GM12891 (cell line): ENCODE measurements around the gene DUSP2. TPM values are rescaled to one million over a fixed set of nuclear protein-coding genes. Genes with fewer than 3 reads are reported as not detected.

Source experiments
- DNase-seq: peaks from one replicate; pipeline ENCODE4 v3.0.0; 2011; ENCODE audit warnings: low spot score; ENCODE audit not compliant: insufficient read length
- FAIRE-seq: peaks from 2 replicates; lab custom pipeline; 2011; peaks lifted over from hg19 to GRCh38; lab: Jason Lieb, UNC
- PAX5 ChIP-seq: IDR thresholded peaks from 2 replicates; pipeline ENCODE4 v1.6.1; 2011; ENCODE audit warnings: low read length, moderate library complexity, mild to moderate bottlenecking; ENCODE audit not compliant: insufficient read depth, severe bottlenecking
- POLR2A ChIP-seq: IDR thresholded peaks from 2 replicates; pipeline ENCODE4 v1.6.1; 2011; ENCODE audit warnings: low read depth, low read length, control low read depth
- POLR2AphosphoS5 ChIP-seq: IDR thresholded peaks from 2 replicates; pipeline ENCODE4 v1.6.1; 2011; ENCODE audit warnings: low read depth, low read length, control low read depth
- POU2F2 ChIP-seq: IDR thresholded peaks from 2 replicates; pipeline ENCODE4 v1.6.1; 2011; ENCODE audit warnings: low read depth, mild to moderate bottlenecking, control low read depth, low read length, moderate library complexity
- SPI1 ChIP-seq: IDR thresholded peaks from 2 replicates; pipeline ENCODE4 v1.6.1; 2011; ENCODE audit warnings: low read depth, low read length, control low read depth
- TAF1 ChIP-seq: IDR thresholded peaks from 2 replicates; pipeline ENCODE4 v1.6.1; 2011; ENCODE audit warnings: low read depth, low read length, control low read depth
- polyA plus RNA-seq: library from polyadenylated mRNA; unstranded; fragments of >200 nt; gene quantifications from one replicate; pipeline ENCODE4 v1.2.1, GENCODE V29; 2012; ENCODE audit warnings: low read depth, missing spikeins, inconsistent platforms; ENCODE audit not compliant: missing spikeins

The DUSP2 gene, protein sequence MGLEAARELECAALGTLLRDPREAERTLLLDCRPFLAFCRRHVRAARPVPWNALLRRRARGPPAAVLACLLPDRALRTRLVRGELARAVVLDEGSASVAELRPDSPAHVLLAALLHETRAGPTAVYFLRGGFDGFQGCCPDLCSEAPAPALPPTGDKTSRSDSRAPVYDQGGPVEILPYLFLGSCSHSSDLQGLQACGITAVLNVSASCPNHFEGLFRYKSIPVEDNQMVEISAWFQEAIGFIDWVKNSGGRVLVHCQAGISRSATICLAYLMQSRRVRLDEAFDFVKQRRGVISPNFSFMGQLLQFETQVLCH
- polyA plus RNA-seq: 84.2 TPM

DNA sequence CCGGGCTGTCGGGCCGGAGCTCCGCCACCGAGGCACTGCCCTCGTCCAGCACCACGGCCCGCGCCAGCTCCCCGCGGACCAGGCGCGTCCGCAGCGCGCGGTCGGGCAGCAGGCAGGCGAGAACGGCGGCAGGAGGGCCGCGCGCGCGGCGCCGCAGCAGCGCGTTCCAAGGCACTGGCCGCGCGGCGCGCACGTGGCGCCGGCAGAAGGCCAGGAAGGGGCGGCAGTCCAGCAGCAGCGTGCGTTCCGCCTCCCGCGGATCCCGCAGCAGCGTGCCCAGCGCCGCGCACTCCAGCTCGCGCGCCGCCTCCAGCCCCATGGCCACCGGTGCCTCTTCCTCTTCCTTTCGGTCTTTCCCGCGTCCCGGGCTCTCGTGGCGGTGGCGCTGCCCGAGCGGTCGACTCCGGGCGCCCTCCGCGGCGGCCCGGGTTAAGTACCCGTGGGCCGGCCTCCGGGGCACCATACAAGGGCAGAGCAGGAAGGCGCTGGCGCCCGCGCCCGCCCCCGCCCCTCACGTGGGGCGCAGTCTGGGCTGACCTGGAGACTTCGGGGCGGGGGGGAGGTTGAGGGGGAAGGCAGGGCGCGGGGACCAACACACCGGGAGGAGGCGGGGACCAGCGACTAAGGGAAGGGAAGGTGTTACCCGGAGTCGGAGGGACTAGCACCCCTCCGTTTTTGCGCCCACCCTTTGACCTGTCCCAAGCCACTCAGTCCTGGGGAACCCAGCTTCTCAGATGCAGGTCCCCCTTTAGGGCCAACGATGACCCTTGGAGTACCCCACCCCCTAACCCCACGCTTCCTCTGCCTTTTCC lies at the start of gene DUSP2:
Gene DUSP2, minus strand, starts transcription at position 405 of the 812 bp plus-strand sequence. Its CDS starts 86 bp downstream, at position 319.
- DNase-seq (peak; percentile 95), FAIRE-seq (peak; percentile 92)
- TF ChIP-seq POU2F2 (peak; percentile 99), SPI1 (peak; percentile 58), PAX5 (no peak), POLR2A (peak; percentile 99), TAF1 (peak; percentile 93), POLR2AphosphoS5 (peak; percentile 99)

DNA sequence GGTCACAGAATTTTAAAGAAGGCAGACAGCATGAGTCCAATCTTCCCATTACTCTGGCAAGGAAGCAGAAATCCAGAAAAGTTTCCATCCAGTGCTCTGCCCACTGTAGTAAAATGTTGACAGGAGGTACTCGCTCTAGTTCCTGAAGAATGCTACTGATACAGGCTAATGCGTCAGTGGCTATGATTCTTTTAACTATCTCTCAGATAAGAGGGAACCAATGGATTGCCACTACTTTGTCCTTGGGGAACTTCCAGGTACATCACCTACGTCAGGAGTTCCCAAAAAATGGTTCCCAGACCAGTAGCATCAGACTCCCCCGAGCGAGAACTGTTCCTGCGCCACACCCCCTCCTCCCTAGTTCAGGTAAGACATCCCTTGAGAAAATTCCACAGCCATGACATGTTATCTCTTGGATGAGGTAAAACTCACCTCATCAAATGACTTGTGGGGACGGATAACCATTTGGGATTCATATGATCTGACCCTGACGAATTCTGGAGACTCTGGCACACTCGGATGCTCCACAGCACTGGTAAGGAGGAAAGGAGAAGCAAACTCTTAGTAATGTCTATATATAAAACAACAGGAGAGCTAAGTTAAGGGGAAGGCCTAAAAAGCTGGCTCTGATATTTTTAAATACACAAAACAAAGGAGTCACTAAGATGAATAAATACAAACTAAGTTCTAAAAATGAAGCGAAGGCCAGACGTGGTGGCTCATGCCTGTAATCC lies 46.9 kb upstream of the DUSP2 start:
- DNase-seq (no peak), FAIRE-seq (no peak)
- TF ChIP-seq SPI1 (no peak), POU2F2 (no peak), TAF1 (no peak), POLR2AphosphoS5 (no peak), PAX5 (no peak), POLR2A (no peak)

DNA sequence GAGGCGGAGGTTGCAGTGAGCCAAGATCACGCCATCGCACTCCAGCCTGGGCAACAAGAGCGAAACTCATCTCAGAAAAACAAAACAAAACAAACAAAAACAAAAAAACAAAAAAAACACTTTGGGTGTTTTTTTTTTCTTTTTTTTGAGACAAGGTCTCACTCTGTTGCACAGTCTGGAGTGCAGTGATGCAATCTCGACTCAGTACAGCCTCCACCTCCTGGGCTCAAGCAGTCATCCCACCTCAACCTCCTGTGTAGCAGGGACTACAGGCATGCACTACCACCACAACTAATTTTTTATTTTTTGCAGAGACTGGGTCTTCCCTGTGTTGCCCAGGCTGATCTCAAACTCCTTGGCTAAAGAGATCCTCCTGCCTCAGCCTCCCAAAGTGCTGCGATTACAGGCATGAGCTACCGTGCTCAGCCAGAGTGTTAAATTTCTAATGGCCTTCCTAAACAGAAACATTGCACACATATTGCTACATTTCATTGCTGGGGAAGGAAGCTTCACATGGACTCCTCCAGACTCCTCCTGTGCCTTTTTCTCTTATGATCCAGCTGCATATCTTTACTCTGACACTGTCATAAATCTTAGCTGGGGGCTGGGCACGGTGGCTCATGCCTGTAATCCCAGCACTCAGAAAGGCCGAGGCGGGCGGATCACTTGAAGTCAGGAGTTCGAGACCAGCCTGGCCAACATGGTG lies 43.7 kb upstream of the DUSP2 start:
- DNase-seq (no peak), FAIRE-seq (no peak)
- no peak for TF ChIP-seq POLR2A
- TF ChIP-seq SPI1: no peak
- TF ChIP-seq TAF1: no peak
- TF ChIP-seq POU2F2: no peak
- no peak for TF ChIP-seq POLR2AphosphoS5
- TF ChIP-seq PAX5: no peak

DNA sequence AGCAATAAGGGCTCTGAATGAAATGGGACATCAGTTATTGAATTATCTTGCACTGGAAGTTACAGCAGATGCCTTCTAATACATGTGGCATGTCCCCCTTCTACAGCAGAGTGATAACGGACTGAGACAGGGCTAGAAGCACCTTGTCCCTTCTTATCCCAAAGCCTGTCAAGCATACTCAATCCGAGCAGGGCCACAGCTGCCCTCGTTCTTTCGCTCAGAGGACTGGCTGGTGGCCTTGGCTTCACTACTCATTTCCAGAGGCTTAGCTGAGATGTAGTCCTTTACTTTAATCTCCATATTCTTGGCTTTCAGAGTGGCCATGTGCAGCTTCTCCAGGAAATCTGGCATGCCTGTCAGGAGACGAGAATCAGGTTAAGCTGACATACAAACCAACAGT lies 41.3 kb upstream of the DUSP2 start:
- FAIRE-seq: no peak
- no peak for DNase-seq
- no peak for TF ChIP-seq SPI1
- no peak for TF ChIP-seq TAF1
- no peak for TF ChIP-seq POLR2AphosphoS5
- no peak for TF ChIP-seq PAX5
- no peak for TF ChIP-seq POU2F2

DNA sequence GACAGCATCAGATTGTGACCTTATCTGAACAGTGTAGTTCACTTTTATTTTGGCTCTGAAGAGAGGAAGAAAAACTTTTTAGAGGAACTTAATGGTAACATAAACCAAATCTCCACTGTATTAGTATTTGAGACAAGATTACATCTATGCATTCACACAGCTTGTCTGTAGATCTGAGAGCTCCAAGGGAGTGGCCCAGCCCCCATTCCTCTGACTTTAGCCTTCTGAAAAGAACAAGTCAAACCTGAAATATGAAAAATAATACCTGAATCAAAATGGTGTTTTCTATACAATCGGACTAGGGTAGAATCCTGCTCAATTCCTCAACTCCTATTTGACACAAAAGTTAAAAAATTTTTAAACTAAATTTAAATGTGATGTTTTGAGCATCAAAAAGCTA lies 40.3 kb upstream of the DUSP2 start:
- TF ChIP-seq POLR2A (no peak), TAF1 (no peak), SPI1 (no peak), POU2F2 (no peak)
- FAIRE-seq (no peak), DNase-seq (no peak)

DNA sequence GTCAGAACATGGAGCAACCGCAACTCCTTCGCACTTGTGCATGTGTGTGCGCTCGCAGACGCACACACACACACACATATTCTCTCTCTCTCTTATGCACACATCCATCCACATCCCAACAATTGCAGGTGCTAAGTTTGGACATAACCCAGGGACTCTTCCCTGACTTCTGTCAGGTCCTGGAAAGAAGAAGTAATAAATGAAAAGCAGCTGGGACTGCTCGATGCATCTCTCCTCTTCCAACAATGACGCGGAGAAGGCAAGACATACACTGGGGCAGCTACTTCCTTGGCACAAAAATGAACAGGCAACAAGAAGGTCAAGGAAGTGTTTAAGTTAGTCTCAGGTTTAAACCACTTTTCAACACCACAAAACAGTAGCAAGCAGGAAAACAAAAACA lies 39.7 kb upstream of the DUSP2 start:
- TF ChIP-seq PAX5 (no peak), SPI1 (no peak), POLR2A (no peak), POU2F2 (no peak), POLR2AphosphoS5 (no peak), TAF1 (no peak)
- FAIRE-seq: no peak
- DNase-seq: no peak

DNA sequence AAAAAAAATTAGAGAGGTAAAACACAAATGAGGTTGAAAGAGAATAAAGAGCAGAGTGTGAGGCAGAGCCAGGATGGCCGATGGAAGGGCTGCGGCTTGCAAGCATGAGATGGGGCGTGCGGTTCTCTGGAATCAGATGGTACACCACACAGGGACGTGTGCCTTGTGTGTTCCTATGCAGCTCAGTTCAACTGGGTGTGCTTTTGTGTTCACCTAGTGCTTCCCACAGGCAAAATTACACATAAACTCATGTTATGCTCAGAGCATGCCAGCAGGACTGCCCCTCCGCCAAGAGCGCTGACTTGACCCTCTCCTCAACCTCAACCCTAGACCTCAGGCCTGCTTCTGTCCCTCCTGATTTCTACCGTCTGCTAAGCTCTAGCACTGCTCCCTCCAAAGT lies 38.9 kb upstream of the DUSP2 start:
- TF ChIP-seq PAX5 (no peak), SPI1 (no peak), POU2F2 (0 out of 2 replicates have a peak, but pooled peaks have one; percentile 29), POLR2A (peak; percentile 60), POLR2AphosphoS5 (peak; percentile 72)
- FAIRE-seq (no peak), DNase-seq (no peak)

DNA sequence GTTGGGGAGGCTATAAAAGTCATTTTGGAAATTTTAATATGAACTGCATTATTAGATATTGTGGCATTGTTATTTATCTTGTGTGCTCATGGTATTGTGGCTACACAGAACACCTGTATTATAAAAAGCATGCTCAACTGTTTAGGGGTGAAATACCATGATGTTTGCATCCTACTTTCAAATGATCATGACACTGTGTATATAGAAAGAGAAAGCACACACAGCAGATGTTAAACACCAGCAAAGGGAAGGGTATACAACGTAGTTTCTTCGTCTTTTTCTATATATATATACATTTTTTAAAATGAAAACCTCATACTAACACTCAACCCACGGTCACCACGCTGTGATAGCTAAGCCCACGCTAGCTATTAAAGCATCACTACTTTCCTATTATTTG lies 36.3 kb upstream of the DUSP2 start:
- no peak for DNase-seq
- TF ChIP-seq SPI1: no peak
- TF ChIP-seq PAX5: no peak
- no peak for FAIRE-seq

DNA sequence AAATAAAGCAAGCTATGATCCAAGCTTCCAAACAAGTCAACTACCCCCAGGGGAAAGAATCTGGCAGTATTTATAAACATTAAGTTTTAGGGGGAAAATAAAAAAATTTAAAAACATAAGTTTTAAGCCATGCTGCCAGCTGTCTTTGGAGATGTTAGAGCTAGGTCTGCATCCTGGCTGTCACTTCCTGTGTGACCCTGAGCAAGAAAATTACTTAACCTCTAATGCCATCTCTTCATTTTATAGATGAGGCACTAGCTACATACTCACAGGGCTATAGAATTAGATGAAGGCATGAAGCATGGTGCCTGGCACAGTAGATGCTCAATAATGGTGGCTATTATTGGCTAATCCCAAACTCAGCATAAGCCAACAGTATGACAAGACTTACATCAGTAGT lies 35.3 kb upstream of the DUSP2 start:
- no peak for TF ChIP-seq POU2F2
- TF ChIP-seq POLR2AphosphoS5: no peak
- no peak for TF ChIP-seq PAX5
- TF ChIP-seq SPI1: no peak
- no peak for TF ChIP-seq POLR2A
- TF ChIP-seq TAF1: no peak
- no peak for FAIRE-seq
- no peak for DNase-seq
